H9 (cell line): ENCODE results near the gene FSIP1. TPM values are rescaled to one million over a fixed set of nuclear protein-coding genes. Genes with fewer than 3 reads are reported as not detected.

ENCODE experiments used
- DNase-seq: peaks from one replicate; pipeline ENCODE4 v3.0.0-alpha.2; 2017
- H2AFZ ChIP-seq: one replicate; pipeline ENCODE4 v1.6.1; 2013; ENCODE audit warnings: mild to moderate bottlenecking, low read length, control low read depth, moderate library complexity
- H2AK5ac ChIP-seq: 2 replicates; pipeline ENCODE4 v1.6.1; 2013; ENCODE audit warnings: low read length, control low read depth, mixed read lengths; ENCODE audit not compliant: insufficient read length
- H2BK120ac ChIP-seq: one replicate; pipeline ENCODE4 v1.6.1; 2013; ENCODE audit warnings: low read depth, mild to moderate bottlenecking, low read length, control low read depth, inconsistent platforms; ENCODE audit not compliant: poor library complexity, severe bottlenecking
- H2BK12ac ChIP-seq: 2 replicates; pipeline ENCODE4 v1.6.1; 2013; ENCODE audit warnings: low read length, control low read depth, mixed read lengths, low read depth; ENCODE audit not compliant: insufficient read length
- H2BK15ac ChIP-seq: 2 replicates; pipeline ENCODE4 v1.6.1; 2013; ENCODE audit warnings: low read depth, low read length, control low read depth
- H2BK20ac ChIP-seq: one replicate; pipeline ENCODE4 v1.6.1; 2013; ENCODE audit warnings: low read depth, mild to moderate bottlenecking, low read length, control low read depth, inconsistent platforms; ENCODE audit not compliant: poor library complexity, severe bottlenecking
- H2BK5ac ChIP-seq: 2 replicates; pipeline ENCODE4 v1.6.1; 2013; ENCODE audit warnings: low read length, control low read depth, mixed read lengths; ENCODE audit not compliant: insufficient read length
- H3K14ac ChIP-seq: 2 replicates; pipeline ENCODE4 v1.6.1; 2013; ENCODE audit warnings: low read length, control low read depth; ENCODE audit not compliant: insufficient read depth
- H3K18ac ChIP-seq: 2 replicates; pipeline ENCODE4 v1.6.1; 2013; ENCODE audit warnings: low read depth, mild to moderate bottlenecking, mixed read lengths, low read length, control low read depth; ENCODE audit not compliant: insufficient read length
- H3K23ac ChIP-seq: 2 replicates; pipeline ENCODE4 v1.6.1; 2013; ENCODE audit warnings: low read length, control low read depth, mixed read lengths, low read depth; ENCODE audit not compliant: insufficient read length
- H3K23me2 ChIP-seq: 2 replicates; pipeline ENCODE4 v1.6.1; 2013; ENCODE audit warnings: low read depth, mild to moderate bottlenecking, mixed read lengths, low read length, control low read depth; ENCODE audit not compliant: insufficient read length, poor library complexity, severe bottlenecking
- H3K27ac ChIP-seq: 2 replicates; pipeline ENCODE4 v1.5.1; 2013; ENCODE audit warnings: low read length, control low read depth, mixed read lengths, low read depth; ENCODE audit not compliant: insufficient read length
- H3K27me3 ChIP-seq: 2 replicates; pipeline ENCODE4 v1.6.1; 2013; ENCODE audit warnings: low read length, control low read depth, inconsistent platforms; ENCODE audit not compliant: insufficient read depth
- H3K4ac ChIP-seq: 2 replicates; pipeline ENCODE4 v1.6.1; 2013; ENCODE audit warnings: low read depth, mild to moderate bottlenecking, control low read depth, inconsistent platforms, low read length, moderate library complexity
- H3K4me1 ChIP-seq: 2 replicates; pipeline ENCODE4 v1.6.1; 2013; ENCODE audit warnings: low read length, control low read depth, inconsistent platforms; ENCODE audit not compliant: insufficient read depth
- H3K4me2 ChIP-seq: 2 replicates; pipeline ENCODE4 v1.6.1; 2013; ENCODE audit warnings: low read length, control low read depth, mixed read lengths; ENCODE audit not compliant: insufficient read length, insufficient read depth
- H3K56ac ChIP-seq: 2 replicates; pipeline ENCODE4 v1.6.1; 2013; ENCODE audit warnings: low read depth, mild to moderate bottlenecking, mixed read lengths, low read length, control low read depth; ENCODE audit not compliant: insufficient read length
- H3K79me1 ChIP-seq: 2 replicates; pipeline ENCODE4 v1.6.1; 2013; ENCODE audit warnings: low read depth, mild to moderate bottlenecking, moderate library complexity, low read length, control low read depth, inconsistent platforms; ENCODE audit not compliant: insufficient read depth, poor library complexity, severe bottlenecking
- H3K79me2 ChIP-seq: 2 replicates; pipeline ENCODE4 v1.6.1; 2013; ENCODE audit warnings: low read length, control low read depth, inconsistent platforms; ENCODE audit not compliant: insufficient read depth
- H3K9ac ChIP-seq: 2 replicates; pipeline ENCODE4 v1.6.1; 2013; ENCODE audit warnings: low read length, control low read depth, mixed read lengths; ENCODE audit not compliant: insufficient read length; ENCODE audit errors: extremely low read depth
- H3K9me3 ChIP-seq: one replicate; pipeline ENCODE4 v1.6.1; 2013; ENCODE audit warnings: low read depth, low read length, inconsistent platforms; ENCODE audit not compliant: control insufficient read depth
- H3T11ph ChIP-seq: one replicate; pipeline ENCODE4 v1.6.1; 2013; ENCODE audit warnings: mild to moderate bottlenecking, low read length, control low read depth, inconsistent platforms
- H4K20me1 ChIP-seq: one replicate; pipeline ENCODE4 v1.6.1; 2013; ENCODE audit not compliant: control insufficient read depth, insufficient read length, insufficient read depth
- H4K5ac ChIP-seq: 2 replicates; pipeline ENCODE4 v1.6.1; 2013; ENCODE audit warnings: low read depth, mild to moderate bottlenecking, mixed read lengths, low read length, control low read depth; ENCODE audit not compliant: insufficient read length
- H4K8ac ChIP-seq: replicated peaks from 2 replicates; pipeline ENCODE4 v1.6.1; 2013; ENCODE audit warnings: low read length, control low read depth, mixed read lengths, low read depth; ENCODE audit not compliant: insufficient read length
- H4K91ac ChIP-seq: 2 replicates; pipeline ENCODE4 v1.6.1; 2013; ENCODE audit warnings: low read depth, mild to moderate bottlenecking, moderate library complexity, mixed read lengths, low read length, control low read depth; ENCODE audit not compliant: insufficient read length
- H3K27ac Mint-ChIP-seq, 3 experiments: 2 replicates in 2 of 3; 3 replicates in 1 of 3; pipeline ENCODE4 v1.8.0; 2020 to 2021; ENCODE audit warnings: mixed read lengths in 3 of 3, mild to moderate bottlenecking in 1 of 3, moderate library complexity in 1 of 3
- H3K27me3 Mint-ChIP-seq: 2 replicates; pipeline ENCODE4 v1.8.0; 2021; ENCODE audit warnings: low read depth, mild to moderate bottlenecking, moderate library complexity, mixed read lengths
- H3K36me3 Mint-ChIP-seq, 3 experiments: 2 replicates in 2 of 3; 3 replicates in 1 of 3; pipeline ENCODE4 v1.8.0; 2020 to 2021; ENCODE audit warnings: low read depth in 3 of 3, mixed read lengths in 3 of 3; ENCODE audit not compliant: insufficient read depth in 1 of 3
- H3K4me1 Mint-ChIP-seq, 2 experiments: 2 replicates each; pipeline ENCODE4 v1.8.0; 2020; ENCODE audit warnings: mixed read lengths in 2 of 2
- H3K4me3 Mint-ChIP-seq, 2 experiments: 2 replicates in 1 of 2; 3 replicates in 1 of 2; pipeline ENCODE4 v1.8.0; 2020 to 2021; ENCODE audit warnings: mild to moderate bottlenecking in 2 of 2, mixed read lengths in 2 of 2, moderate library complexity in 1 of 2
- H3K9me3 Mint-ChIP-seq, 2 experiments: 2 replicates in 1 of 2; 3 replicates in 1 of 2; pipeline ENCODE4 v1.8.0; 2020; ENCODE audit warnings: mild to moderate bottlenecking in 2 of 2, mixed read lengths in 2 of 2, moderate library complexity in 1 of 2
- WGBS: extraction: QIAGEN DNeasy Blood & Tissue Kit; methylation state at CpG from one replicate; pipeline ENCODE4 v1.1.7; 2013; ENCODE audit warnings: missing lambda C conversion rate, low lambda C conversion rate, mixed read lengths; ENCODE audit not compliant: insufficient read length; ENCODE audit errors: extremely low coverage; 5-methylcytosine and 5-hydroxymethylcytosine counted together
- total RNA-seq: library from RNA; stranded (reverse); gene quantifications from 2 replicates; pipeline ENCODE4 v1.2.1, GENCODE V29; 2021
- TF ChIP-seq, protein P1 (sequence below): fragments of 200-600 bp; sonication (generic); conservative IDR thresholded peaks from 3 replicates; pipeline ENCODE4 v1.8.0; 2021; ENCODE audit warnings: antibody characterized with exemption, mild to moderate bottlenecking

Gene FSIP1
- total RNA-seq, 1 experiment from 2014 or later: 0.96 TPM

DNA sequence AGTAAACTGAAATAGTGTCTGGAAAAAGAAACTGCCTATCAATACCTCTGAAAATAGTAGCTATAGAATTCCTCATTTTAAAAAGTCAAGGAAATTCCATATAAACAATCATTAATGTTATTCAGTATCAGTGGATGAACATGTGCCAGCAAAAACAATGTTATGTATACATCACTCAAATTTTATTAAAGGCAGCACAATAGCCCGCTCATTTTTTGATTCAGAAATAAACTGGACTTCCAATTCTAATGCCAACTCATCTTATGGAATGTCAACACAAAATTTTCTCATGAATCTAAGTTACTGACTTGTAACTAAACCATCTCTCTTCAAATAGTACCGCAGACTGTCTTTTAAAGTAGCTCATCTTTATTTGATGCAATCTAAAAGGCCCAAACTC, 182.8 kb downstream of the FSIP1 start:
- Histone ChIP-seq H4K5ac (no peak overlapping the region), H3K4me2 (no peak overlapping the region)

More for the DNA sequence above, 182.8 kb downstream of the FSIP1 start:
- TF ChIP-seq, protein P1, sequence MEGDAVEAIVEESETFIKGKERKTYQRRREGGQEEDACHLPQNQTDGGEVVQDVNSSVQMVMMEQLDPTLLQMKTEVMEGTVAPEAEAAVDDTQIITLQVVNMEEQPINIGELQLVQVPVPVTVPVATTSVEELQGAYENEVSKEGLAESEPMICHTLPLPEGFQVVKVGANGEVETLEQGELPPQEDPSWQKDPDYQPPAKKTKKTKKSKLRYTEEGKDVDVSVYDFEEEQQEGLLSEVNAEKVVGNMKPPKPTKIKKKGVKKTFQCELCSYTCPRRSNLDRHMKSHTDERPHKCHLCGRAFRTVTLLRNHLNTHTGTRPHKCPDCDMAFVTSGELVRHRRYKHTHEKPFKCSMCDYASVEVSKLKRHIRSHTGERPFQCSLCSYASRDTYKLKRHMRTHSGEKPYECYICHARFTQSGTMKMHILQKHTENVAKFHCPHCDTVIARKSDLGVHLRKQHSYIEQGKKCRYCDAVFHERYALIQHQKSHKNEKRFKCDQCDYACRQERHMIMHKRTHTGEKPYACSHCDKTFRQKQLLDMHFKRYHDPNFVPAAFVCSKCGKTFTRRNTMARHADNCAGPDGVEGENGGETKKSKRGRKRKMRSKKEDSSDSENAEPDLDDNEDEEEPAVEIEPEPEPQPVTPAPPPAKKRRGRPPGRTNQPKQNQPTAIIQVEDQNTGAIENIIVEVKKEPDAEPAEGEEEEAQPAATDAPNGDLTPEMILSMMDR: no peak
- Mint-ChIP-seq H3K27ac (no peak overlapping the region), H3K4me1 (peaks cover 5 to 7% of the 10 kb centered on the region in 2 experiments), H3K9me3 (no peaks in the 10 kb centered on the region), H3K36me3 (peaks cover 9 to 18% (median 16%) of the 10 kb centered on the region in 3 experiments; a peak in 6 of 7 replicates), H3K27me3 (no peaks in the 10 kb centered on the region), H3K4me3 (no peak overlapping the region)
- no peak overlapping the region for H2BK120ac ChIP-seq
- no peak overlapping the region for H3K4ac ChIP-seq
- H2AFZ ChIP-seq: no peak overlapping the region
- H3K14ac ChIP-seq: no peak overlapping the region
- no peak overlapping the region for H4K8ac ChIP-seq
- H3K56ac ChIP-seq: no peak overlapping the region
- no peak overlapping the region for H3T11ph ChIP-seq
- H2BK15ac ChIP-seq: no peak overlapping the region
- H3K18ac ChIP-seq: no peak overlapping the region
- H3K27ac ChIP-seq: no peak overlapping the region
- H2AK5ac ChIP-seq: no peak overlapping the region
- no peaks in the 10 kb centered on the region for H3K9me3 ChIP-seq
- no peaks in the 10 kb centered on the region for H3K79me2 ChIP-seq
- no CpG with 5 or more reads among the region's 2 CpGs for WGBS
- DNase-seq: no peak
- no peak overlapping the region for H2BK20ac ChIP-seq
- no peak overlapping the region for H4K91ac ChIP-seq
- H3K27me3 ChIP-seq: no peaks in the 10 kb centered on the region
- no peak overlapping the region for H3K23ac ChIP-seq
- H3K9ac ChIP-seq: no peak overlapping the region
- no peaks in the 10 kb centered on the region for H3K4me1 ChIP-seq
- no peak overlapping the region for H2BK5ac ChIP-seq
- no peaks in the 10 kb centered on the region for H3K23me2 ChIP-seq
- no peak overlapping the region for H2BK12ac ChIP-seq
- H3K79me1 ChIP-seq: no peaks in the 10 kb centered on the region
- H4K20me1 ChIP-seq: no peaks in the 10 kb centered on the region
